GM15510 (cell line): ENCODE results near the gene IL21R.

Experiments
- POLR2A ChIP-seq: IDR thresholded peaks from 3 replicates; pipeline ENCODE4 v1.6.1; 2011; ENCODE audit warnings: borderline replicate concordance; ENCODE audit not compliant: insufficient read length; ENCODE audit errors: extremely low read depth

Gene IL21R

GRCh38 chr16:27384425-27384824, 17.5 kb upstream of the IL21R start:
- no peak for TF ChIP-seq POLR2A

GRCh38 chr16:27385398-27385797, 16.6 kb upstream of the IL21R start:
- TF ChIP-seq POLR2A = no peak

GRCh38 chr16:27386674-27387073, 15.3 kb upstream of the IL21R start:
- no peak for TF ChIP-seq POLR2A

GRCh38 chr16:27387724-27388123, 14.2 kb upstream of the IL21R start:
- no peak for TF ChIP-seq POLR2A

GRCh38 chr16:27389272-27389961, 12.6 kb upstream of the IL21R start:
- TF ChIP-seq POLR2A = no peak

DNA sequence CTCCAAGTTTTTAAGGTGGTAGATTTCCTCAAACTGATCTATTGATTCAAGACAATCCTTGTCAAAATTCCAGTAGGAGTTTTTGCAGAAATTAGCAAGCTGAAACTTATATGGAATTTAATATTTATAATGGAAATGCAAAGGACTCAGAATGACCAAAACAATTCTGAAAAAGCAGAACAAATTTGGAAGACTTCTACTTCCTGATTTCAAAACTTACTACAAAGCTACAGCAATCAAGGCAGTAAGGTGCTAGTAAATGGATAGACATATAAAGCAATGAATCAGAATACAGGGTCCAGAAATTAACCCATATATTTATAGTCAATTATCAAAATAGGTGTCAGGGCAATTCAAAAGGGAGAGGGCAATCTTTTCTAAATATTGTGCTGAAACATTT, 11.8 kb upstream of the IL21R start:
- no peak for TF ChIP-seq POLR2A

DNA sequence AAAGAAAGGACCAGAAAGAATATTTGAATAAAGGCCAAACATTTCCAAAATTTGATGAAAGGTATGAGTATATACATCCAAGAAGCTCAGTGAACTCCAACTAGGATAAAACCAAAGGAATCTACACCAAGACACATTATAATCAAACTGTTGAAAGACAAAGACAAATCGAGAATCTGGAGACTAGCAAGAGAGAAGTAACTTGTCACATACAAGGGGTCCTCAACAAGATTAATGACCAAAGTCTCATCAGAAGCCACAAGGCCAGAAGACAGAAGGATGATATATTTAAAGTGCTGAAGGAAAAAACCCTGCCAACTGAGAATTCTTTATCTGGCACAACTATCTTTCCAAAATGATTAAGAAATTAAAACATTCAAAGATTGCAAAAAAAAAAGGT, 9.3 kb upstream of the IL21R start:
- no peak for TF ChIP-seq POLR2A

GRCh38 chr16:27394516-27394915, 7.5 kb upstream of the IL21R start:
- no peak for TF ChIP-seq POLR2A

GRCh38 chr16:27398894-27399853, 2.8 kb upstream of the IL21R start:
- TF ChIP-seq POLR2A = no peak

DNA sequence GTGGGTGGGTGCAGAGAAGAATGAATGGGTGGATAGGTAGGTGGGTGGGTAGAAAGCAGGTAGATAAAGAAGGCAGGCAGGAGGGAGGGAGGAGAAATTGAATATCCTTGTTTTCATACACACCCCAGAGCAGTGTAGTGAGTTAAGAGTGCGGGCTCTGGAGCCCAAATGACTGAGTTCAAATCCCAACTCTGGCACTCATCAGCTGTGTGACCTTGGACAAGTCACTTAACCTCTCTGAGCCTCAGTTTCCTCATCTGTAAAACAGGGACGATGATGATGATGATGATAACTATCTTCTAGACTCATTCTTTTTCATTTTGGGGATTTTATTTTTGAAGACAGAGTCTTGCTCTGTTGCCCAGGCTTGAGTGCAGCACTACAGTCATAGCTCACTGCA, 2.0 kb upstream of the IL21R start:
- no peak for TF ChIP-seq POLR2A

DNA sequence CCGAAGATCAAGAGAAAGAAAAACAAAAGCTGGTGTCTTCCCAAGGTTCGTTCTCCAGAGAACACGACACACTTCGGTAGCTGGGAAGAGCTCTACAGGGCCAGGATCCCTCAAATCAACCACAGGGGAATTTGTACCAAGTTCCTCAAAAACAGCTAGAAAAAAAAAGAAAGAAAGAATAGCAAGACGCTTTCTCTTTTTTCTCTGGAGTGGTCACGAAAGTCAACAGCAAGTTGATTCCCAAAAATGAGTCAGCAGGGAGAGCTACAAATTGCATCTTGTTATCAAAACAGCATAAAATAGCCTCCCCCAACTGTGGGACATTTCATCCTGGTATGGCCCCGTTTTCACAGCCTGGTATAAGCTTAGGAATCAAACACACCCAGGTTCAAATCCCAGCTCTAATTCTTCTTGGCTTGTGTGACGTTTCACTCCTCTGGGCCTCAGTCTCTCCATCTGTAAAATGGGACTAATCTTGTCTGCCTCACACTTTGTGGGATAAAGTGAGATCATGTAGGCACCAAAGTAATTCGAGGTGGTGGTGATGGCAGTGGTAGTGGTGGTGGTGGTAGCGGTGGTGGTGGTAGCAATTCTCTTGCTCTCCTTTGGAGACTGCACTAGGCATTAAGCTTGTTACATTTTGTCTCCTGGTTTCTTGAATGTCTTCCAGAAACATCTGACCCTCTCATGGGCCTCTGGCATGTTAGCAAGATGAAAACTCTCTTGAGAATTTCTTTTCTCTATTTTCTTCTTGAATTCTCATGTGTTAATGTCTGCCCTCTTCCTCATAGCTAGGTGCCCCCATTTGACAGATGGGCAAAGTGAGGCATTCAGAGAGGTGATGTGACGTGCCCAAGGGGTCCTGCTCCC, 988 bp upstream of the IL21R start:
- TF ChIP-seq POLR2A = no peak

DNA sequence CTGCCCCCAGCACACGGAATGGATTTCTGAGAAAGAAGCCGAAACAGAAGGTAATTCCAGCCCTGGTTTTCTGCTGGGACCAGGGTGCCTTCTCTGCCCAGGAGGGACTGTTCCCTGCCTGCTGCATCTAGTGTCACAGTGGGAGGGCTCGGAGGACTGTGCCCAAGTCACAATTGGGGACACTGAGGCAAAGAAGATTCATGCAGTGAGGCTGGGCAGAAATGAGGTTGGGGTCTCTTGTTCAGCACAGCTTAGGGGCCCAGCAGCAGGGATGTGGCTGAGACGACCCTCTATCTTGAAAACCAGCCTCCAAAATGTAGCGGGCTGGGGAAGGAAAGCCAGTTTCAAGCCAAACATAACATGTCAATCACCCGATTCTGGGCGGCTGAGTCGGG, 592 bp downstream of the IL21R start:
- no peak for TF ChIP-seq POLR2A

- peak; percentile 43 for TF ChIP-seq POLR2A
Observed at GRCh38 chr16:27402964-27403600, 1.1 kb downstream of the IL21R start.

DNA sequence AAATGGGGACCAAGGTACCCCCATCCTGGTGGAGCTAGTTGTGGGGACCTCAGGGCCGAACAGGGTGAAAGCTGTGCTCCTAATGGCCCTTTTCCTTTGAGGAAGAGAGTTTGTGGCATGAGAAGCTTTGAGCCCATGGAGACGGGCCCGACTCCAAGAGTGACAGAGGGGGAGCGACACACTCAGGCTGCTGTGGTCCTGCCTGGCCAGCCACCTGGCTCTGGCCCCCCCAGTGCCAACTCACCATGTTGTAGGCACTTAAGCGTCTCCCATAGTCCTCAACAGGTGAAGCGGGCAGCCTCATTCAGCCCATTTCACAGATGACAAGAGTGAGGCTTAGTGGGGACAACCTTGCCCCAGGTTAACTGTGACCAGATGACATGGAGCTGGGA, 1.6 kb downstream of the IL21R start:
- no peak for TF ChIP-seq POLR2A
